Measurements from ENCODE around the gene CPO. TPM values are rescaled to one million over a fixed set of nuclear protein-coding genes. Genes with fewer than 3 reads are reported as not detected.
"Not testable (repeated sequence)": the region's sequence is repeated elsewhere in the genome, so short reads cannot be mapped to it uniquely, and the experiment has no call there.

The CPO gene
- total and polyA plus RNA-seq, 4 donors = 0.33 to 0.53 (median 0.37) TPM

DNA sequence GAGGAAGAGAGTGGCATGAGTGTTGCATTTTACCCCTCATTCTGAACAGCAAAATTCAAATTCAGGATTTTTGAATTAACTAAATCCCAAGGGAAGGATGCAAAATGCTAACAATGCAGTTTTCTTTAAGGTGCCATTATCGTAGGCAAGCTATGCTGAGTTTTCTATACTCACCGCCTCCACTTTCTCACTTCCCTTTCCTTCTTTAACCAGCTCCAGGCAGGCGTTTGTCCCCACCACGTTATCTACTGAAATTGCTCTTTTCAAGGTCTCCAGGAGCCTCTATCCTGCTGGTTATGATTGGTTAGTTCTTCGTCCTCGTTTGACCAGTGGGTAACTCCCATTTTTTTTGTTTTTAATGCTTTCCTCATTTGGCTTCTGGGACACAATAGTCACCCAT is 1.8 kb upstream of the CPO start:
- Histone ChIP-seq H3K36me3 (ENCODE audit: control insufficient read depth, insufficient read depth, low read length) (no peaks in the 10 kb centered on the region), H3K4me1 (ENCODE audit: control insufficient read depth, insufficient read depth, low read length) (no peaks in the 10 kb centered on the region), H3K27me3 (ENCODE audit: control insufficient read depth, insufficient read depth, low read length) (no peaks in the 10 kb centered on the region), H3K4me3 (ENCODE audit: low read depth, low read length) (no peak overlapping the region), H3K27ac (ENCODE audit: low read depth, low read length) (no peak overlapping the region), H3K9me3 (ENCODE audit: control insufficient read depth, insufficient read depth, low read length) (no peaks in the 10 kb centered on the region)
- WGBS (ENCODE audit: insufficient coverage) = 76% methylated on average over 4 of the region's 6 CpGs
- no peak for DNase-seq (ENCODE audit: low read depth in 4 of 6, low spot score in 6 of 6)

DNA sequence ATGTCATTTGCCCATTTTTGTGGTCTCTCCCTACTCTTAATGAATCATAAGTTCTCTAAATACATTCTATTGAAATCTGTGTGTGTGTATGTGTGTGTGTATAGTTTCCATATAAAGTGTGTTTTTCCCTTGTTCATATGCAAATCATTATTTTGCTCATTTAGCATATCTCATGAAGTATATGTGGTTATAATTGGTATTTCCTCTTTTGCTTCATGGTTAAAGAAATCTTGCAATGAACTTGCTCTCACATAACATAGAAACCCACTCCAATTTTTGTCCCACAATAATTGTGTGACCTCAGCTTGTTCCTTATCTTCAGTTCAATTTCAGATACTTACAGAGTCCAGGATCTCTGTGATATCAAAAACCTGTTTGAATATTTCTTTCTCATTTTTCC is 1.2 kb downstream of the CPO start:
- H3K9me3 ChIP-seq (ENCODE audit: control insufficient read depth, insufficient read depth, low read length) = no peaks in the 10 kb centered on the region
- H3K27me3 ChIP-seq (ENCODE audit: control insufficient read depth, insufficient read depth, low read length) = no peaks in the 10 kb centered on the region
- no peak overlapping the region for H3K27ac ChIP-seq (ENCODE audit: low read depth, low read length)
- no peaks in the 10 kb centered on the region for H3K36me3 ChIP-seq (ENCODE audit: control insufficient read depth, insufficient read depth, low read length)
- H3K4me3 ChIP-seq (ENCODE audit: low read depth, low read length) = no peak overlapping the region
- no peak for DNase-seq (ENCODE audit: low read depth in 4 of 6, low spot score in 6 of 6)
- no peaks in the 10 kb centered on the region for H3K4me1 ChIP-seq (ENCODE audit: control insufficient read depth, insufficient read depth, low read length)

DNA sequence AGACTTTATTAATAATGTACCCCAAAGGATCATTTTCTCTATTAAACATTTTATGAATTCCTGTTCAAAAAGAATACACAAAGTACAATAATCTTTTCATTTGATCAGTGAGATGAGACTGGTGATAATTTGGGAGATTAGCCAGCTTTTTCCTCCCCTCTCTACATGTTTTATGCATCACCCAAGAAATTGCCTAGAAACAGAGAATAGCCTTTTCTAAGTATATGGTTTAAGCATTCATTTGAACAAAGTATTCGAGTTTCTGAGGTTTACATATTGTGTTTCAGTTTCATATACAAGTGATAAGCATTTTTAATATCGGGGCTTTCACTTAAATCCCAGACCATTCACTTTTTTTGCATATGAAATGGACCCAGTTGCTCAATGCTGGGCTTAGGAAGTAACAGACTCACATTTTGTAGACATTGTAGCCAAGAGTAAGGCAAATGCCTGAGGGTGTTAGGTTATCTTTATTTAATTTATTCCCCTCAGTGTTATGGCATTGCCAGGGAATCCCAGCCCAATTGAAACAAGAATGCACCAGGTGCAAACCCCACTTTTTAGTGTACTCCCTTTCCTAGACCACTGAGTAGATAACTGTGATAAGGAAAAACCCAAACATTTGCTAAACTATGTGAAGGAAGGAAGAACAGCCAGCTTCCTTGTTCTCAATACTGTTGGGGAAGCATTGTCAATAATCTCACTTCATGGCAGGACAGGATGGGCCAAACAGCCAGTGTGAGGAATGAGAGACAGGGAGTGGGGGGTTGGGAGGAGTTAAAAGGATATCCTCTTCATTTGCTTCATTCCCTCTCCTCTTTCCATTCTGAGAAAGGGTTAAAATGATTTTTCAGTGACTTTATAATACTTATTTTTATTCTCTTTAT is 3.5 kb downstream of the CPO start:
- no CpG with 5 or more reads among the region's 2 CpGs for WGBS (ENCODE audit: insufficient coverage)
- Histone ChIP-seq H3K36me3 (ENCODE audit: control insufficient read depth, insufficient read depth, low read length) (no peaks in the 10 kb centered on the region), H3K4me3 (ENCODE audit: low read depth, low read length) (no peak overlapping the region), H3K27me3 (ENCODE audit: control insufficient read depth, insufficient read depth, low read length) (no peaks in the 10 kb centered on the region), H3K4me1 (ENCODE audit: control insufficient read depth, insufficient read depth, low read length) (no peaks in the 10 kb centered on the region), H3K9me3 (ENCODE audit: control insufficient read depth, insufficient read depth, low read length) (peaks cover 4% of the 10 kb centered on the region), H3K27ac (ENCODE audit: low read depth, low read length) (no peak overlapping the region)
- DNase-seq (ENCODE audit: low read depth in 4 of 6, low spot score in 6 of 6) = no peak

DNA sequence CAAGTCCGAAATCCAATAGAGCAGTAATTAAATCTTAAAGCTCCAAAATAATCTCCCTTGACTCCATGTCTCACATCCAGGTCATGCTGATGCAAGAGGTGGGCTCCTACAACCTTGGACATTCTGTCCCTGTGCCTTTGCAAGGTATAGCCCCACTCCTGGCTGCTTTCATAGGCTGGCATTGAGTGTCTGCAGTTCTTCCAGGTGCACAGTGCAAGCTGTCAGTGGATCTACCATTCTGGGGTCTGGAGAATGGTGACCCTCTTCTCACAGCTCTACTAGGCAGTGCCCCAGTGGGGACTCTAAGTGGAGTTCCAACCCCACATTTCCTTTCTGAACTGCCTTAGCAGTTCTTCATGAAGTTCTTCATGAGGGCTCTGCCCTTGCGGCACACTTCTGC is 14.1 kb downstream of the CPO start:
- not testable (repeated sequence) for H3K4me3 ChIP-seq (ENCODE audit: low read depth, low read length); DNase-seq (ENCODE audit: low read depth in 4 of 6, low spot score in 6 of 6); H3K9me3 ChIP-seq (ENCODE audit: control insufficient read depth, insufficient read depth, low read length); H3K36me3 ChIP-seq (ENCODE audit: control insufficient read depth, insufficient read depth, low read length); H3K27ac ChIP-seq (ENCODE audit: low read depth, low read length); H3K4me1 ChIP-seq (ENCODE audit: control insufficient read depth, insufficient read depth, low read length); H3K27me3 ChIP-seq (ENCODE audit: control insufficient read depth, insufficient read depth, low read length)
- 94% methylated on average over 2 of the region's 2 CpGs for WGBS (ENCODE audit: insufficient coverage)

DNA sequence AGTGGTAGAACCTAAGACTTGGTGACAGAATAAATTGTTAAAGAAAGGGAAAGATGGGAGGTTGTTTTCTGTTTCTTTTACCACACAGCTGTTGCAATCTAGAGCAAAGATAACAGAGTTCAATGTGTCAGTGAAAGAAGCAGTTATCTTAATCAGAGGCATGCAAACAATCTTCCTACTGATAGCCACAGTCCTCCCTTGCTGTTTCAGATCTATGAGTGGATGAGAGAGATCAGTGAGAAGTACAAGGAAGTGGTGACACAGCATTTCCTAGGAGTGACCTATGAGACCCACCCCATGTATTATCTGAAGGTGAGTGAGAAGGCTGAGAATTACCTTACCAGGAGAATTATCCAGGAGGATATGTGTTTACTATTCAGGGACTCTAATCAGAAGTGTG is 15.9 kb downstream of the CPO start:
- H3K9me3 ChIP-seq (ENCODE audit: control insufficient read depth, insufficient read depth, low read length) = no peaks in the 10 kb centered on the region
- H3K27ac ChIP-seq (ENCODE audit: low read depth, low read length) = no peak overlapping the region
- DNase-seq (ENCODE audit: low read depth in 4 of 6, low spot score in 6 of 6) = no peak
- no peak overlapping the region for H3K4me3 ChIP-seq (ENCODE audit: low read depth, low read length)
- no peaks in the 10 kb centered on the region for H3K36me3 ChIP-seq (ENCODE audit: control insufficient read depth, insufficient read depth, low read length)
- H3K27me3 ChIP-seq (ENCODE audit: control insufficient read depth, insufficient read depth, low read length) = no peaks in the 10 kb centered on the region
- H3K4me1 ChIP-seq (ENCODE audit: control insufficient read depth, insufficient read depth, low read length) = no peaks in the 10 kb centered on the region

DNA sequence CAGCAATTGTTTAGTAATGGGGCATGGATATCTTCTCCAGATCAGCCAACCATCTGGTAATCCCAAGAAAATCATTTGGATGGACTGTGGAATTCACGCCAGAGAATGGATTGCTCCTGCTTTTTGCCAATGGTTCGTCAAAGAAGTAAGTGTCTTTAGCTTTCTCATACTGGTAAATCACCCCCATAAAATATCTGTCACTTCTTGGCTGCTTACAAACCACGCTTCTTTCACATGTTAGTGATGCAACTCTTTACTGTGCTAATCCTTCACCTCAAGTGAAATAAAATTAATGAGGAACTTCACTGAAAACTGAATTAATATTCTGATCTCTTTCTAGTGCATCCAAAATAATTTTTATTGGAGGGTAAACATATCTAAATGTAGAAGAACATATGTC is 18.9 kb downstream of the CPO start:
- Histone ChIP-seq H3K9me3 (ENCODE audit: control insufficient read depth, insufficient read depth, low read length) (no peaks in the 10 kb centered on the region), H3K27me3 (ENCODE audit: control insufficient read depth, insufficient read depth, low read length) (no peaks in the 10 kb centered on the region), H3K4me3 (ENCODE audit: low read depth, low read length) (no peak overlapping the region), H3K4me1 (ENCODE audit: control insufficient read depth, insufficient read depth, low read length) (no peaks in the 10 kb centered on the region), H3K36me3 (ENCODE audit: control insufficient read depth, insufficient read depth, low read length) (no peaks in the 10 kb centered on the region), H3K27ac (ENCODE audit: low read depth, low read length) (no peak overlapping the region)
- WGBS (ENCODE audit: insufficient coverage) = no CpG with 5 or more reads among the region's 3 CpGs
- DNase-seq (ENCODE audit: low read depth in 4 of 6, low spot score in 6 of 6) = no peak

DNA sequence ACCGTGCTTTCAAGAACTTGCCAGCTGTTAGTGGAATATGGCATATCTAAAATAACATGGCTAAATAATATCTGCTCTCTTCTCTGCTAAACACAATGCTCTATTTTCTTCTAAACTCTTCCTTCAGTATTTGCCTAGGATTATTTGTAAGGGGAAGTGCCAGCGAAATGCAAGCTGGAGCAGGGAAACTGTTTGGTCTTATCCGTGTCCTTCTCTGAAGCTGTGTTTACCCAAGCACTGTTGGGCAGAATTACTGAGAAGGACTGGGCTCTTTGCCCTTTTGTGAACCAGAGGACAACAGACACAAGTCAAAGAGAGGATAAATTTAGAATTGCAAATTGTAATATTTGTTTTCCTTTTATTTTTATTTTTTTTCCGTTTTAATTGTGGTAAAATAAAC is 23.6 kb downstream of the CPO start:
- H3K4me3 ChIP-seq (ENCODE audit: low read depth, low read length) = no peak overlapping the region
- H3K36me3 ChIP-seq (ENCODE audit: control insufficient read depth, insufficient read depth, low read length) = no peaks in the 10 kb centered on the region
- H3K4me1 ChIP-seq (ENCODE audit: control insufficient read depth, insufficient read depth, low read length) = no peaks in the 10 kb centered on the region
- H3K27ac ChIP-seq (ENCODE audit: low read depth, low read length) = no peak overlapping the region
- H3K9me3 ChIP-seq (ENCODE audit: control insufficient read depth, insufficient read depth, low read length) = no peaks in the 10 kb centered on the region
- WGBS (ENCODE audit: insufficient coverage) = 65% methylated on average over 2 of the region's 4 CpGs
- DNase-seq (ENCODE audit: low read depth in 4 of 6, low spot score in 6 of 6) = no peak
- no peaks in the 10 kb centered on the region for H3K27me3 ChIP-seq (ENCODE audit: control insufficient read depth, insufficient read depth, low read length)

DNA sequence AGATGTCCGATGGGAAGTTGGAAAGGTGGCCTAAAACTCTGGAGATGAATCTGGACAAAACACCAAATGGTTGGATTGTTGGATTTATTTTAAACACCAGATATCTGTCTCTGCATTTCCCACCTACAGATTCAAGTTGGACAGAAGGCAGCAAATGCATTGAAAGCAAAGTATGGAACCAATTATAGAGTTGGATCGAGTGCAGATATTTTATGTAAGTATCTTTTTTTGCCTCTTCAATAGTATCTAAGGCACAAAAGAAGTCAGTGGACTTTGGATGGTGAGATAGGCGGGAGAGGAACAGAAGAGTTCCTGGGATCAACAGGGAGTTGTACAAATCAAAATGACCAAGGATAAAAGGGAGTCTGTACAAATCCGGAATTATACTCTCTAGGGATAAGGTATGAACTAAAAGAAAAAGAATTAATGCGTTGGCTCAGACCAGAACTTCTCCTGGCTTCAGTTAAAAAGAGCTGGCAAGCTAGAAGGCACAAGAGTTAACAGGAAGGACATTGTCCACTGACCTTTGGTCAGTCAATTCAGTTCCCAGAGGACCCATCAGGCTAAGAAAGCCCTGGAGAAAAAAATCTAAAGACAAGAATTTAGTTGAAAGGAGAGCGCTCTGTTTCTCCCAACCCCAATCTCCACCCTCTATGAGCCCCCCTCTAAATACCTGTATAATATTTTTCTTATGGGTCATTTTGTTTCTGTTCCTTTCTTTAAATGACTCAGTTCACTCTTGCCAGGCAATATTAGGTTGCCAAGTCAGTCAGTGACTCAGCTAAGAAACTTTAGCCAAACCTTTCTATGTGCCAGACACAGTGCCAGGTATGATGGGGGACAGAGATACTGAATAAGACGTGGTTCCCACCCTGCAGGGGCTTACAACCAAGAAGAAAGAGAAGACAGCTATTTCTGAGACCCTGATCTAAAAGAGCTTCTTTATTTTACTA is 29.1 kb downstream of the CPO start:
- H3K4me1 ChIP-seq (ENCODE audit: control insufficient read depth, insufficient read depth, low read length) = no peaks in the 10 kb centered on the region
- no peak overlapping the region for H3K4me3 ChIP-seq (ENCODE audit: low read depth, low read length)
- H3K9me3 ChIP-seq (ENCODE audit: control insufficient read depth, insufficient read depth, low read length) = no peaks in the 10 kb centered on the region
- no peaks in the 10 kb centered on the region for H3K36me3 ChIP-seq (ENCODE audit: control insufficient read depth, insufficient read depth, low read length)
- DNase-seq (ENCODE audit: low read depth in 4 of 6, low spot score in 6 of 6) = peak in 1 of 6 donors; percentile 50
- no peak overlapping the region for H3K27ac ChIP-seq (ENCODE audit: low read depth, low read length)
- no peaks in the 10 kb centered on the region for H3K27me3 ChIP-seq (ENCODE audit: control insufficient read depth, insufficient read depth, low read length)
- WGBS (ENCODE audit: insufficient coverage) = 53% methylated on average over 2 of the region's 7 CpGs

DNA sequence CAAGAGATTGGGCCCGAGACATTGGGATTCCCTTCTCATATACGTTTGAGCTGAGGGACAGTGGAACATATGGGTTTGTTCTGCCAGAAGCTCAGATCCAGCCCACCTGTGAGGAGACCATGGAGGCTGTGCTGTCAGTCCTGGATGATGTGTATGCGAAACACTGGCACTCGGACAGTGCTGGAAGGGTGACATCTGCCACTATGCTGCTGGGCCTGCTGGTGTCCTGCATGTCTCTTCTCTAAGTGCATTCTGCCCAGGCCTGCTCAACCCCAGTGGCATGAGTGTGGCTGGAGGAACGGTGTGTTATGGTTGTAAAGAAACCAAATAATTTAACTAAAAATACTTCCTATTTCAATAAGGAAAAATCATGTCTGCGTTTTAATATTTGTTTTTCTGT is 29.9 kb downstream of the CPO start:
- DNase-seq (ENCODE audit: low read depth in 4 of 6, low spot score in 6 of 6) = no peak
- no peak overlapping the region for H3K4me3 ChIP-seq (ENCODE audit: low read depth, low read length)
- no peaks in the 10 kb centered on the region for H3K27me3 ChIP-seq (ENCODE audit: control insufficient read depth, insufficient read depth, low read length)
- no peak overlapping the region for H3K27ac ChIP-seq (ENCODE audit: low read depth, low read length)
- 96% methylated on average over 3 of the region's 6 CpGs for WGBS (ENCODE audit: insufficient coverage)
- no peaks in the 10 kb centered on the region for H3K4me1 ChIP-seq (ENCODE audit: control insufficient read depth, insufficient read depth, low read length)
- no peaks in the 10 kb centered on the region for H3K36me3 ChIP-seq (ENCODE audit: control insufficient read depth, insufficient read depth, low read length)
- H3K9me3 ChIP-seq (ENCODE audit: control insufficient read depth, insufficient read depth, low read length) = no peaks in the 10 kb centered on the region

Data from spinal cord (tissue), 10 donors.